HEK293T (cell line): ENCODE results near the gene CCSER1.

ENCODE experiments used
- NFRKB ChIP-seq: fragments of 450-650 bp; IDR thresholded peaks from 2 replicates; pipeline ENCODE4 v1.6.1; 2016; ENCODE audit warnings: mild to moderate bottlenecking, moderate library complexity
- SUZ12 ChIP-seq: fragments of 450-650 bp; IDR thresholded peaks from 2 replicates; pipeline ENCODE4 v1.6.1; 2016; ENCODE audit warnings: mild to moderate bottlenecking

GRCh38 chr4:90816754-90817153 is 689.6 kb downstream of the CCSER1 start:
- TF ChIP-seq SUZ12, result no peak
- no peak for TF ChIP-seq NFRKB
